ENCODE results near the gene OR7A5. TPM values are rescaled to one million over a fixed set of nuclear protein-coding genes. Genes with fewer than 3 reads are reported as not detected.
"Not testable (repeated sequence)": the region's sequence is repeated elsewhere in the genome, so short reads cannot be mapped to it uniquely, and the experiment has no call there.

The OR7A5 gene
- total RNA-seq, 1 donor from 2014 or later = not detected

DNA sequence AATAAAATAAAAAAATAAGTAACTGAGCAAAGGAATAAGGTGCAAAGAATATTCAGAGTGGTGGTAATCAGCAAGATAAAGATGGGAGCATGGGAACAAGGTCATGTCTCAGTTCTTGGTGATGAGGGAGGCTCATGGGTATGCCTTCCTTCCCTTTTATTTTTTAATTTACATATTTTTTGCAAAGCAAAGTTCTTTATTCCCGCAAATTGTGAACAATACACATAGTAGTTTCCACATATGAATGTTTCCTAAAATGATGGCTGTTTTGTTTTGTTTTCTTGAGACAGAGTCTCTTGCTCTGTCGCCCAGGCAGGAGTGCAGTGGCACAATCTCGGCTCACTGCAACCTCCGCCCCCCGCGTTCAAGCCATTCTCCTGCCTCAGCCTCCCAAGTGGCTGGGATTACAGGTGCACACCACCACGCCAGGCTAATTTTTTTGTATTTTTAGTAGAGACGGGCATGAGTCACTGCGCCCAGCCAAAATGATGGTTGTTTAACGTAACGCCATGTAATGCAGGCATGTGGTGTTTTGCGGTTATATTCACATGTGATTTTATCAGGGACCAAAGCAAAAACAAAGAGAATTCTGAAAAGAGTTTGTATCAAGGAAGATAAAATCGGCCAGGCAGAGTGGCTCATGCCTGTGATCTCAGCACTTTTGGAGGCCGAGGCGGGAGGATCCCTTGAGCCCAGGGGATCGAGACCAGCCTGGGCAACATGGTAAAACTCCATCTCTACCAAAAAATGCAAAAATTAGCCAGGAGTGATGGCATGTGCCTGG, 52.2 kb downstream of the OR7A5 start:
- DNase-seq (ENCODE audit: low read depth) (no peak), FAIRE-seq (no peak)
- H3K36me3 ChIP-seq (ENCODE audit: control insufficient read depth, insufficient read depth, low read length) = no peaks in the 10 kb centered on the region
- H3K4me3 ChIP-seq (ENCODE audit: low read depth, low read length) = no peak overlapping the region
- TF ChIP-seq CTCF (IDR thresholded peaks at IDR 0.05; ENCODE audit: insufficient read depth, low read length, severe bottlenecking) = no peak
- H3K27me3 ChIP-seq (ENCODE audit: control insufficient read depth, insufficient read depth, low read length) = no peaks in the 10 kb centered on the region

DNA sequence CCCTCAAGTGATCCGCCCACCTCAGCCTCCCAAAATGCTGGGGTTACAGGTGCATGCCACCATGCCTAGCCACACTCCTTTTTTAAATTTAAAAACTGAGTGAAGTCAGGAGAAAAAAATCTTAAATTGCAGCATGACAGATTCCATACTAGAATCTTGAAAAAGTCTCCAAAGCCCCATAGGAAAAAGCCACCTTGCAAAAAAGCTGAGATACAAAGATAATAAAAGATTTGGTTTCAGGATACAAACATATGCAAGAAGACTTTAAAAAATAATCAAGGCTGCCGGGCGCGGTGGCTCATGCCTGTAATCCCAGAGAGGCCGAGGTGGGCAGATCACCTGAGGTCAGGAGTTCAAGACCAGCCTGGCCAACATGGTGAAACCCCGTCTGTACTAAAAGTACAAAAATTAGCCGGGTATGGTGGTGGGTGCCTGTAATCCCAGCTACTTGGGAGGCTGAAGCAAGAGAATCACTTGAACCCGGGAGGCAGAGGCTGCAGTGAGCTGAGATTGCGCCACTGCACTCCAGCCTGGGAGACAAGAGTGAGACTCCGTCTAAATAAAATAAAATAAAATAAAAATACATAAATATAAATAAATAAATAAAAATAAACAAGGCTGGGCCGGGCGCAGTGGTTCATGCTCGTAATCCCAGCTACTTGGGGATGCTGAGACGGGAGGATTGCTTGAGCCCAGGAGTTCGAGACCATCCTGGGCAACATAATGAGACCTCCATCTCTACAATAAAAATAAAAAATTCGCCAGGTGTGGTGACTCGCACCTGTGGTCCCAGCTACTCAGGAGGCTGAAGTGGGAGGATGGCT, 53.1 kb downstream of the OR7A5 start:
- DNase-seq (ENCODE audit: low read depth); H3K4me3 ChIP-seq (ENCODE audit: low read depth, low read length); H3K36me3 ChIP-seq (ENCODE audit: control insufficient read depth, insufficient read depth, low read length); FAIRE-seq; H3K27me3 ChIP-seq (ENCODE audit: control insufficient read depth, insufficient read depth, low read length): not testable (repeated sequence)

- FAIRE-seq; H3K36me3 ChIP-seq (ENCODE audit: control insufficient read depth, insufficient read depth, low read length); H3K27me3 ChIP-seq (ENCODE audit: control insufficient read depth, insufficient read depth, low read length); H3K4me3 ChIP-seq (ENCODE audit: low read depth, low read length); DNase-seq (ENCODE audit: low read depth): not testable (repeated sequence)
These were observed 54.3 kb downstream of the OR7A5 start for GRCh38 chr19:14780622-14781225.

GRCh38 chr19:14779151-14779550, 55.8 kb downstream of the OR7A5 start:
- Histone ChIP-seq H3K36me3 (ENCODE audit: control insufficient read depth, insufficient read depth, low read length) (no peaks in the 10 kb centered on the region), H3K27me3 (ENCODE audit: control insufficient read depth, insufficient read depth, low read length) (no peaks in the 10 kb centered on the region), H3K4me3 (ENCODE audit: low read depth, low read length) (no peak overlapping the region)
- TF ChIP-seq CTCF (IDR thresholded peaks at IDR 0.05; ENCODE audit: insufficient read depth, low read length, severe bottlenecking) = no peak
- DNase-seq (ENCODE audit: low read depth) = no peak
- FAIRE-seq = no peak

DNA sequence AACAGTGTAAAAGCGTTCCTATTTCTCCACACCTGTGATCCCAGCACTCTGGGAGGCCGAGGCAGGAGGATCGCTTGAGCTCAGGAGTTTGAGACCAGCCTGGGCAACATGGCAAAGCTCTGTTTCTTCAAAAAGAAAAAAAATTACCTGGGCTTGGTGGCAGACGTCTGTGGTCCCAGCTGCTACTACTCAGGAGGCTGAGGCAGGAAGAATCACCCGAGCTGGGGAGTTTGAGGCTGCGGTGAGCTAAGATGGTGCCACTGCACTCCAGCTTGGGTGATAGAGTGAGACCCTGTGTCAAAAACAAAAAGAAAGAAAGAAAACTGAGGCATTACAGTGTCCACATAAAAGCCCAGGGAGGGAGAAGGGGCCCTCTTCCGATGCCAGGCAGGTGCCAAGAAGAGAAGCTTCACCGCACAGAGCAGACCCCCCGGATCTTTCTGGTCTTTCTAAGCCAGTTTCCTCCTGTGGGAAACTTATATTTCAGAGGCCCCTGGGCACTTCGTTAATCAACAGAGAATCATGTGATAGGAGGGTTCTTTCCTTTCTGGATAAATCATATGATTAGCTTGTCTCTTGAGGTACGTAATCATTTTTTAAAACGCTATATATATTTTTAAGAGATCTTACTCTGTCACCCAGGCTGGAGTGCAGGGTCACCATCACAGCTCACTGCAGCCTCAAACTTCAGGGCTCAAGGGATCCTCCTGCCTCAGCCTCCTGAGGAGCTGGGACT, 56.7 kb downstream of the OR7A5 start, which contains the start of gene ADGRE2:
TSS of gene ADGRE2 (minus strand) at position 451 of the 736 bp plus-strand sequence. CDS start 1,804 bp downstream, outside the sequence.
- not testable (repeated sequence) for FAIRE-seq; H3K4me3 ChIP-seq (ENCODE audit: low read depth, low read length); H3K27me3 ChIP-seq (ENCODE audit: control insufficient read depth, insufficient read depth, low read length); H3K36me3 ChIP-seq (ENCODE audit: control insufficient read depth, insufficient read depth, low read length); DNase-seq (ENCODE audit: low read depth)

- DNase-seq (ENCODE audit: low read depth); FAIRE-seq; H3K27me3 ChIP-seq (ENCODE audit: control insufficient read depth, insufficient read depth, low read length); H3K4me3 ChIP-seq (ENCODE audit: low read depth, low read length); H3K36me3 ChIP-seq (ENCODE audit: control insufficient read depth, insufficient read depth, low read length): not testable (repeated sequence)
These were observed 57.3 kb downstream of the OR7A5 start for GRCh38 chr19:14777645-14778044.

Other genes with a start within 250 kb of the OR7A5 start
- gene ADGRE3, start 160.3 kb downstream of the OR7A5 start, total RNA-seq = not detected in 2 replicates
- gene ZNF333, start 145.1 kb downstream of the OR7A5 start, total RNA-seq = 12.3 and 22.9 TPM in 2 replicates
- gene ADGRE2, start 56.6 kb downstream of the OR7A5 start, total RNA-seq = 0.26 and 0.38 TPM in 2 replicates
- under 0.01 TPM in 1 of 2 replicates, not detected in the other for gene OR7C1, start within 50 bp of the OR7A5 start, total RNA-seq
- gene OR7A10, start 13.7 kb upstream of the OR7A5 start, total RNA-seq = not detected in 2 replicates
- not detected in 2 replicates for gene OR7A17, start 50.9 kb upstream of the OR7A5 start, total RNA-seq
- gene OR7C2, start 106.3 kb upstream of the OR7A5 start, total RNA-seq = not detected in 2 replicates
- not detected in 2 replicates for gene SLC1A6, start 144.7 kb upstream of the OR7A5 start, total RNA-seq
- not detected in 2 replicates for gene CASP14, start 214.3 kb upstream of the OR7A5 start, total RNA-seq
- not detected in 2 replicates for gene OR1I1, start 247.0 kb upstream of the OR7A5 start, total RNA-seq